G401.6 (cell line): Measurements from ENCODE around the gene CMTM5.
"Not testable (repeated sequence)": the region's sequence is repeated elsewhere in the genome, so short reads cannot be mapped to it uniquely, and the experiment has no call there.

ENCODE experiments used
- FAIRE-seq: peaks from 2 replicates; lab custom pipeline; 2012; peaks lifted over from hg19 to GRCh38; lab: Jason Lieb, UNC

The CMTM5 gene

GRCh38 chr14:23399136-23399535 is 22.3 kb downstream of the CMTM5 start:
- no peak for FAIRE-seq

GRCh38 chr14:23399591-23399990 is 22.7 kb downstream of the CMTM5 start:
- no peak for FAIRE-seq

DNA sequence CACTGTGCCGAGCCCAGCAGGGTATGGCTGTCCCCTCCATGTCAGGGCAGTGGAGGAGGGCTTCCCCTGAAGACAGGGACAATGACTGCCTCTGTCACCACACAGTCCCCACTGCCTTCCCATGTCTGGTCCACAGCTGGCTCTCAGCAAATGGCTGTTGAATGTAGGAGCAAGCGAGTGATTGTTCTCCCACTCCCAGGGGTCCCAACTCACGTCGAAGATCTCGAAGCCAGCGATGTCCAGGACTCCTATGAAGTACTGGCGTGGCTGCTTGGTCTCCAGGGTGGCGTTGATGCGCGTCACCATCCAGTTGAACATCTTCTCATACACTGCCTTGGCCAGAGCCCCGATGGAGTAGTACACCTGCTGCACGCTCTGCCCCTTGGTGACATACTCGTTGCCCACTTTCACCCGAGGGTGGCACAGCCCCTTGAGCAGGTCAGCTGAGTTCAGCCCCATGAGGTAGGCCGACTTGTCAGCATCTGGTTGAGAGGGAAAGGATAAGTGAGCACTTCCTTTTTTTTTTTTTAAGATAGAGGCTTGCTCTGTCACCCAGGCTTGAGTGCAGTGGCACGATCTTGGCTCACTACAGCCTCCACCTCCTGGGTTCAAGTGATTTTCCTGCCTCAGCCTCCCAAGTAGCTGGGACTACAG is 23.8 kb downstream of the CMTM5 start:
- FAIRE-seq, result not testable (repeated sequence)

- no peak for FAIRE-seq
Measured at GRCh38 chr14:23401291-23401690, 24.4 kb downstream of the CMTM5 start.

GRCh38 chr14:23402296-23403138 is 25.7 kb downstream of the CMTM5 start:
- no peak for FAIRE-seq

GRCh38 chr14:23403139-23403438 is 26.2 kb downstream of the CMTM5 start:
- no peak for FAIRE-seq

- FAIRE-seq, result no peak
Measured at GRCh38 chr14:23403908-23404307, 27.1 kb downstream of the CMTM5 start.

GRCh38 chr14:23404331-23404900 is 27.6 kb downstream of the CMTM5 start:
- FAIRE-seq, result no peak

GRCh38 chr14:23405096-23405495 is 28.2 kb downstream of the CMTM5 start:
- FAIRE-seq, result no peak

- no peak for FAIRE-seq
Measured at GRCh38 chr14:23405516-23406025, 28.7 kb downstream of the CMTM5 start.

DNA sequence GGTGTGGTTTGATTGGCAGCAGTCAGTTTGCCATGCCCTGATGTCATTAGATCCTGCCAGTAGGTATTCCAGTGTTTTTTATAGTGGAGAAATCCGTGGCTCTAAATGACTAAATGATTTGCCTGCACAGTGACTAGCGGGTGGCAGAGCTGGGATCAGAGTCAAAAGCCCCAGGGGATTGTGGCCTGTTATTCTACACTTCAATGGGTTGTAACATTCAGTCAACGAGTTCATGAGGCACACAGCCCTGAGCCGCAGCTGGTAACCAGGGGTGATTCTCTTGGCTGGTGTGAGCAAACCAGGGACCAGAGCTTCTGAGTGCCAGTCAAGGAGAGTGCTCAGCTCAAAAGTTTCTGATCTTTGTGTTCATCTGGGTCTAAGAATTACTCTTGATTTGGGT is 29.4 kb downstream of the CMTM5 start:
- no peak for FAIRE-seq

DNA sequence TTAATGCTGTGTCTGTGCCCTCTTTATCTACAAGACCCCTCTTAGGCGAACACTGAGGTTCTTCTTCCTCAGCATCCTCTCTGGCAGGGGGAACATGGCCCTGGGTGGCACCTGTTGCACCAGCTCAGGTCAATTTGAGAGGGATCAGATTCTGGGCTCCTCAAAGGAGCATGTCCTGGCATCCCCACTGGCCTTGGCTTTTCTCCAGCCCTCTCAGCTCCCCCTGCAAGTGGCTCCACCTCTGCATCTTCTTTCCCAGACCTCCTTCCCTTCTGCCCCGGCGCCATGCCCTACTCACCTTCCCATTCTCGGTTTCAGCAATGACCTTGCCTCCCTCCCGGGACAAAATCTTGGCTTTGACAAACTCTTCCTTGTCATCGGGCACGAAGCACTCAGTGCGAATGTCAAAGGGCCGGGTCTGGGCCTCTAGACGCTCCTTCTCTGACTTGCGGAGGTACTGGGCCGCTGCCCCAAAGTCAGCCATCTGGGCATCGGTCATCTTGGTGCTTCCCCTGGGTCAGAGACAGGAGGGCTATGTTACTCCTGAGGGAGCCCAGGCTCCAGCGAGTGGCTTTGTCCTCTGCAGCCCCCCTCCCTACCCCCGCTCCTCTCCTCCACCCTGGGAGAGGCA is 30.0 kb downstream of the CMTM5 start:
- no peak for FAIRE-seq

GRCh38 chr14:23407516-23408306 is 30.9 kb downstream of the CMTM5 start, which contains the start of gene MYH6:
MYH6 (minus strand) TSS chr14:23408273; CDS start chr14:23407223, 1,050 bp downstream.
- no peak for FAIRE-seq

GRCh38 chr14:23408307-23408630 is 31.4 kb downstream of the CMTM5 start:
- no peak for FAIRE-seq

DNA sequence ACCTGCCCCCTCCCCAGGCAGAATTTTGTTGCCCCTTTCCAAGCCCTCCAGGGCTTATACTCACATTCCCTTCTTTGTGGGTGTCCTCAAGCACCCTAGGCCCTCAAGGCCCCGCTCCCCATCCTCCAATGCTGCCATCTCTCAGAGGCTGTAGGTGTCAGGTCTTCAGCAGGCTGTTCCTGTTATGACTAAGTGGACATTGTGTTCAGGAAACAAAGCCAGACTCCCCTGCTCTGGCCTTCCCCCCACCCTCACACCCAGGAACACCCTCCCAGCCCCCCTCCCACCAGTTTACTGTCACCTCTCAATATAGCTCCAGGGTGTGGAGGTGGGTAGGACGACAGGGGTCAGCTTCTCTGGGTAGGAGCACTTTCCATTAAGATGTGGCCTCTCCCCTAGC is 32.6 kb downstream of the CMTM5 start:
- no peak for FAIRE-seq

GRCh38 chr14:23409966-23410635 is 33.3 kb downstream of the CMTM5 start:
- FAIRE-seq, result no peak

- no peak for FAIRE-seq
Measured at GRCh38 chr14:23411563-23412525, 35.0 kb downstream of the CMTM5 start.

GRCh38 chr14:23413681-23414080 is 36.8 kb downstream of the CMTM5 start:
- no peak for FAIRE-seq

DNA sequence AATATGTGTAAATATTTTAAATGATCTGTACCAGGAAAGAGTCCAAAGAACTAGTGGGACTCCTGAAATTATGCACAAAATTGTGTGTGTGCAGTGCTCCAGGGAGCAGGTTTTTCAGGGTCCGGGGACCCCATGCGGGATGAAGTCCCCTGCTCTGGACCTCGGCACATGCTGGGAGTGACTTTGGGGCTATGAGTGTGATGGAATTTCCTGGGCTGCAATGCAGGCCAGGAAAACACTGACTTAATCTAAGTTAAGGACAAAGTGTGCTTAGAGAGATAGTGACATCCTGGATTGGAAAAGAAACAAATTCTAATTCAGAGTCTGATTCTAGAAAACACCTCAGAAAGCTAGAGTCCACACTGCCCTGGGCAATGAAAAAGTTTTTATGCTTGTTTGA is 37.4 kb downstream of the CMTM5 start:
- FAIRE-seq, result no peak
